ENCODE results near the gene CCDC33.

DNA sequence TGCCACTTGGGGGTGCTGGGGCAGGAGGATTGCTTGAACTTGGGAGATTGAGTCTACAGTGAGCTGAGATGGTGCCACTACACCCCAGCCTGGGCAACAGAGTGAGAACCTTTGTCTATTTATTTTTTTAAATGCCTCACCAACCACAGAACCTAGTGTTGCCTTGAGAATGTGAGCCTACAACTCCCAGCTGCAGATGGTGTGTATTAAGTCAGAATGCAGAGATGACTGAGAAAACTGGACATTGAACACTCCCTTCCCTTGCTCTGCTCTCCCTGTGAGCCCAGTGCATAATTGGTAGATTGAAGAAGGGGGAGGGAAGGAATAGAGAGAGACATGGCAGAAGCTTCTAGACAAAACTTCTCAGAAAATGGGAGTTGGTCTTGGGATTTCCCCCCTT is 53.5 kb downstream of the CCDC33 start:
- TF ChIP-seq GLIS3 (CRISPR knock-in tag; IDR thresholded peaks at IDR 0.05) (no peak), TCF4 (CRISPR knock-in tag; IDR thresholded peaks at IDR 0.05; ENCODE audit: borderline replicate concordance) (no peak), ZFP30 (CRISPR knock-in tag; IDR thresholded peaks at IDR 0.05) (no peak), TOX (CRISPR knock-in tag; IDR thresholded peaks at IDR 0.05; ENCODE audit: borderline replicate concordance) (no peak), BACH2 (CRISPR knock-in tag; IDR thresholded peaks at IDR 0.05; ENCODE audit: borderline replicate concordance) (no peak), ZFP3 (CRISPR knock-in tag; IDR thresholded peaks at IDR 0.05) (no peak), OSR1 (CRISPR knock-in tag; IDR thresholded peaks at IDR 0.05) (no peak)
- TF ChIP-seq, protein P1, sequence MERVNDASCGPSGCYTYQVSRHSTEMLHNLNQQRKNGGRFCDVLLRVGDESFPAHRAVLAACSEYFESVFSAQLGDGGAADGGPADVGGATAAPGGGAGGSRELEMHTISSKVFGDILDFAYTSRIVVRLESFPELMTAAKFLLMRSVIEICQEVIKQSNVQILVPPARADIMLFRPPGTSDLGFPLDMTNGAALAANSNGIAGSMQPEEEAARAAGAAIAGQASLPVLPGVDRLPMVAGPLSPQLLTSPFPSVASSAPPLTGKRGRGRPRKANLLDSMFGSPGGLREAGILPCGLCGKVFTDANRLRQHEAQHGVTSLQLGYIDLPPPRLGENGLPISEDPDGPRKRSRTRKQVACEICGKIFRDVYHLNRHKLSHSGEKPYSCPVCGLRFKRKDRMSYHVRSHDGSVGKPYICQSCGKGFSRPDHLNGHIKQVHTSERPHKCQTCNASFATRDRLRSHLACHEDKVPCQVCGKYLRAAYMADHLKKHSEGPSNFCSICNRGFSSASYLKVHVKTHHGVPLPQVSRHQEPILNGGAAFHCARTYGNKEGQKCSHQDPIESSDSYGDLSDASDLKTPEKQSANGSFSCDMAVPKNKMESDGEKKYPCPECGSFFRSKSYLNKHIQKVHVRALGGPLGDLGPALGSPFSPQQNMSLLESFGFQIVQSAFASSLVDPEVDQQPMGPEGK (CRISPR knock-in tag; IDR thresholded peaks at IDR 0.05; ENCODE audit: borderline replicate concordance), result no peak
- TF ChIP-seq, protein P2, sequence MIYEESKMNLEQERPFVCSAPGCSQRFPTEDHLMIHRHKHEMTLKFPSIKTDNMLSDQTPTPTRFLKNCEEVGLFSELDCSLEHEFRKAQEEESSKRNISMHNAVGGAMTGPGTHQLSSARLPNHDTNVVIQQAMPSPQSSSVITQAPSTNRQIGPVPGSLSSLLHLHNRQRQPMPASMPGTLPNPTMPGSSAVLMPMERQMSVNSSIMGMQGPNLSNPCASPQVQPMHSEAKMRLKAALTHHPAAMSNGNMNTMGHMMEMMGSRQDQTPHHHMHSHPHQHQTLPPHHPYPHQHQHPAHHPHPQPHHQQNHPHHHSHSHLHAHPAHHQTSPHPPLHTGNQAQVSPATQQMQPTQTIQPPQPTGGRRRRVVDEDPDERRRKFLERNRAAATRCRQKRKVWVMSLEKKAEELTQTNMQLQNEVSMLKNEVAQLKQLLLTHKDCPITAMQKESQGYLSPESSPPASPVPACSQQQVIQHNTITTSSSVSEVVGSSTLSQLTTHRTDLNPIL (CRISPR knock-in tag; IDR thresholded peaks at IDR 0.05; ENCODE audit: low read depth), result no peak

Measured in SK-N-SH treated with all-trans-retinoic acid at 6 μM for 48 hours (cell line).